ENCODE data around the gene RALGPS2.

RALGPS2 gene

DNA sequence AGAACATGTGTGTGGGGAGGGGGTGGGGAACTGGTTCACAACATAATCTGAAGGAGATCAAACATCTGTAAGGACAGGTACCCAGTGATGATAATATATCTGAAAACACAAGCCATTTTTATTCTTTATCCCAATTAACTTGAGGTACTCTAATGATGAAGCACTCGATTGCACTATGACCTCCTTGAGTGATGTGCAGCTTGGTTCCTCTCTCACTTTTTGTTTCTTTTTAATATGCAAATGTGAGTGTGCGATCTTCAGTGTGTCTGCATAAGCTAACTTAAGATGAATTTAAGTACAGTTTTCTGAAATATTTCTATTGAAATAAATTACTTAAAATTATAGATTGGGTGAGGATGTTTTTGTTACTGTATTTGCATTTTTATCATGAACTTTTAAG, 196.5 kb downstream of the RALGPS2 start:
- no peak for DNase-seq (ENCODE audit: low read depth)

GRCh38 chr1:178923512-178923911, 198.5 kb downstream of the RALGPS2 start:
- DNase-seq (ENCODE audit: low read depth), result no peak

DNA sequence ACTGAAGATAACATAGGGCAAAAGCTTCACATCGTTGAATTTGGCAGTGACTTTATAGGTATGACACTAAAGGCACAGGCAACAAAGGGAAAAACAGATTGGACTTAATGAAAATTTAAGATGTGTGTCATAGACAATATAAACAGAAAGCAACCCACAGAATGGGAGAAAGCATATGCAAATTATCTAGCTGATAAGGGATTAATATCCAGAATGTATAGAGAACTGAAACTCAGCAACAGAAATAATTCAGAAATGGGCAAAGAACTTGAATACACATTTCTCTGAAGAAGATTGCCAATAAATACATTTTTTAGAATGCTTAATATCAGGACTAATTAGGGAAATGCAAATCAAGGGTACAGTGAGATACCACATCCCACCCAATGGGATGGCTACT, 201.0 kb downstream of the RALGPS2 start:
- DNase-seq (ENCODE audit: low read depth), result no peak

DNA sequence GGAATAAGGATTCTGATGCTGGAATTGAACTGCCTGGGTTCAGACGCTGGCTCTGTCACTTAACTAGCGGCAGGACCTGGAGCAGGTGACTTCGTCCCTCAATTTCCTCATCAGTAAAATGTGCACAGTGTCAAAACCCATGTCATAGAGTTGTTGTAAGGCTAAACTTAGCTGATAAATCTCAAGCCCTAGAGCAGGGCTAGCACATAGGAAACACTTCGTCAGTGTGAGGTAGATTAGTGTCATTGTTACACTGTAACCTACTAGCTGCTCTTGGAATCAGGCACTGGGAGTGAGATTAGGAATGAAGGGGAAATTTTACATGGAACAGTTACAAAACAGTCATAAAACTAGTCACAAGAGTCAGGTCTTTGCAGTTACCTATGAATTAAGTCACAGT, 202.0 kb downstream of the RALGPS2 start:
- no peak for DNase-seq (ENCODE audit: low read depth)

GRCh38 chr1:178928041-178928440, 203.0 kb downstream of the RALGPS2 start:
- DNase-seq (ENCODE audit: low read depth), result no peak

GRCh38 chr1:178928976-178929375, 203.9 kb downstream of the RALGPS2 start:
- DNase-seq (ENCODE audit: low read depth), result no peak

GRCh38 chr1:178931858-178932551, 207.0 kb downstream of the RALGPS2 start:
- no peak for DNase-seq (ENCODE audit: low read depth)

- no peak for DNase-seq (ENCODE audit: low read depth)
Observed at GRCh38 chr1:178932552-178932906, 207.5 kb downstream of the RALGPS2 start.

- no peak for DNase-seq (ENCODE audit: low read depth)
Observed at GRCh38 chr1:178933105-178933561, 208.1 kb downstream of the RALGPS2 start.

DNA sequence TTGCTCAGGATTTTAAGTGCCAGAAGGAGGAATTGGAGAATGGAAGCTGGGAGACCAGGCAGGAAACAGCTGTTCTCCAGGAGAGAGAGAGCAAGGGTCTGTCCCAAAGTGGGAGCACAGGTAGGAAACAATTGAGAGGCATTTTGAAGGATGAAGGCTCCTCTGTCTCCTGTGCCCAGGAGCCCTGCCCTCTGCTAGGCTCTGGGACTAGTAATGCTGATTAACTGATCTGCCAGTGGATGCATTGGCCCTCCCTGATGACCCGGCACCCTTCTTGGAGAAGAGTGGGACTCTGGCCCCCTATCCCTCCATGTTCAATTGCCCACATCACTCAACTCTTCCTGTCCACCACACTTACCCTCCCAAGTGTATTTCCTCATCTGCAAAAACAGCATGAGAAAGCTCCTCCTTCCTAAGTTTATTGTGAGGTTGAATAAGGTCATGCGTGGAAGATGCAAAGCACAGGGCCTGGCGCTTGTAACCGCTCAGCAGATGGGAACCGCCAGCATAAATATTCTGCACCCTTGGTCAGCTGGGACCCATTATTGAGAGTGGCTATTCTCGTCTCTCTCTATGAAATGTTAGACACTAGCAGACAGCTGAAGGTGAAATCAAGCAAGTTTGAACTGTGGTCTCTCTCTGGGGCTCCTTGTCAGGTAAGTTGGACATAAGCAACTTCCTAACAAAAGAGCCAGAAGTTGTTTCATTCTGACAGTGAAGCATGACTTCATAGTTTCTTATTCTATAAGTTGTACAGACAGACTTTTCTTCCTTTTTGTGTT, 208.9 kb downstream of the RALGPS2 start:
- DNase-seq (ENCODE audit: low read depth), result no peak

DNA sequence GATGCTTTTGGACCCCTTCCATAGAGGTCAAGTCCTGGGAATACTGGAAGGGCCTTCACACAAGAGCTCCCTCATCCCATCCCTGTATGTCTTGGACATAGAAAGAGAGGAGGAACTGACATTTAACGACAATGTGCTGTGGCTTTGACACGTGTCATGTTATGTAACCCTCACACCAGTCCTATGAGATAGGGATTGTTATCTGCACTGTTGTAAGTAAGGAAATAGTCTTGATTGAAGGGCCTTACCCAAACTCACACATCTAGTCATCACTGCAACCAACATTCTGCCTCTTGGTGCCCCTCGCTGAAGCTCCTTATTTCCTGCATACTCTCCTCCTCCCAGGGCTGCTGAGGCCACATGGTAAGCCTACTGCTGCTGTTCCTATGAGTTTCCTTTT, 209.5 kb downstream of the RALGPS2 start:
- no peak for DNase-seq (ENCODE audit: low read depth)

- DNase-seq (ENCODE audit: low read depth), result no peak
Observed at GRCh38 chr1:178935610-178936009, 210.6 kb downstream of the RALGPS2 start.

GRCh38 chr1:178937695-178938094, 212.7 kb downstream of the RALGPS2 start:
- DNase-seq (ENCODE audit: low read depth), result no peak

DNA sequence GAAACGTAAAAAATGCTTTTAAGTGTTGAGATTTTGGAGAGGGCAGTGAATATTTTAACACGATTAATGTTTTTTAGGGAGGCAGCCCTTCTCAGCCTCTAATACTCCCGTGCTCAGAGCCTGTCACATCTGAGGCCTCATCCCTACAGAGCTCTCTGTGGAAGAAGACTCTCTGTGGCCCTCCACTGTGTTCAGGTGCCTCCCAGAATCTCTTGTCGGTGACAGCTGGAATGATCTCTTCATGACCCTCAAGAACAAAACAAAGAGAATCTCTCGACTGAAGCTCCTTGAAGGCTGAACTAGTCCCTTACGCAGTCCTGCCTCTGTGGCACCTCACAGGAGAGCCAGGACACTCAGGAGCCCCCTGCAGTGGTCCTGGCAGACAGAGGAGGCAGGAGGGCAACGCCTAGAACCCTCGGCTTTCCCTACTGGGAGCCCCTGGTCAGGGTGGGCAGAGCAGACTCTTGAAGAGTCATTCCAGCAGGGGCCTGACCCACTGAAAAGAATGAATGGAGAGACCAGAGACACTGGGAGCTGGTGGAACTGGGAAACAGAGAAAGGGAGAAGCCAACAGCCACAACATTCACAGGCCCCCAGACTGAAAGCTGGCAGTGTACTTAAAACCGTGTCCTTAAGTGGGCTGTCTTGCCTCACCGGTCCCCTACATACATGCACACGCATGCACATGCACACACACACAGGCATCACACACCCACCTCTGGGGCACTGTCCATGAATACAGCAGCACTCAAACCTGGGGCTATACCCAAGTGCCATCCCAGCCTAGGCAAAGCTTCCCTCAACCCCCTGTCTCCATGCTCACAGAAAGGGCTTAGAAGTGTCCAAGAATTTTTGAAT, 213.3 kb downstream of the RALGPS2 start:
- DNase-seq (ENCODE audit: low read depth), result no peak

- no peak for DNase-seq (ENCODE audit: low read depth)
Observed at GRCh38 chr1:178938959-178939317, 213.9 kb downstream of the RALGPS2 start.

DNA sequence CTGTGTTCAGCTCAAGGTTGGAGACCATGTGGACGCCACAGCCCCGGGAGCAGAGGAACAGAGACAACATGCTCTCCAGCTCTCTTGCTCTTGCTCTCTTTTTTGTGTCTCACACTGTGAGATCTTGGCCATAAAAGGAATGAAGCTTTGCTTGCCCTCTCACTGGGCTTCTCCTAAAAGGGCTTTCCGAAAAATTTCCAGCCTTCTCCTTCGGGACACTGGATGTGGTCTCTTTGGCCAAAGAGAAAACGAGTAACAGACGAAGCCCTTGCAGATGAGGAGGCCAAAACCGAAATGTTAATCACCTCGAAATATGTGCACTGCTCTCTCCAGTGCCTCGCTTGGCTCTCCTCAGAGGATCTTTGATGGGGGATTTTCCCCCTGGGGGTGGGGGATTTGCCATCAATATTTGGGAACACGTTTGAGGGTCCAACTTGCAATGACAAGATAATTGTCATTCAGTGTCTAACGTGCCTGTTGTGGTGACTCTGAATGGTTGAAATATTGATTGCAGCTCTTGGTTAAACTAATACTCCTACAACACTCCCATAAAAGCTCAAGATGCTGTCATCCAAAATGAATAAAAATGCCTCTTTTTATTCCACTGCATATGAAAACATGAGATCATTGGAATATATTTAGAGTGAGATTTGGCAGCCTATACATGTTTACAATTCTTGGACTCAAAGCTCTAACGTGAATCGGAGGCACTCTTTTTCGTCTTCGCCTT, 214.5 kb downstream of the RALGPS2 start:
- DNase-seq (ENCODE audit: low read depth), result no peak

DNA sequence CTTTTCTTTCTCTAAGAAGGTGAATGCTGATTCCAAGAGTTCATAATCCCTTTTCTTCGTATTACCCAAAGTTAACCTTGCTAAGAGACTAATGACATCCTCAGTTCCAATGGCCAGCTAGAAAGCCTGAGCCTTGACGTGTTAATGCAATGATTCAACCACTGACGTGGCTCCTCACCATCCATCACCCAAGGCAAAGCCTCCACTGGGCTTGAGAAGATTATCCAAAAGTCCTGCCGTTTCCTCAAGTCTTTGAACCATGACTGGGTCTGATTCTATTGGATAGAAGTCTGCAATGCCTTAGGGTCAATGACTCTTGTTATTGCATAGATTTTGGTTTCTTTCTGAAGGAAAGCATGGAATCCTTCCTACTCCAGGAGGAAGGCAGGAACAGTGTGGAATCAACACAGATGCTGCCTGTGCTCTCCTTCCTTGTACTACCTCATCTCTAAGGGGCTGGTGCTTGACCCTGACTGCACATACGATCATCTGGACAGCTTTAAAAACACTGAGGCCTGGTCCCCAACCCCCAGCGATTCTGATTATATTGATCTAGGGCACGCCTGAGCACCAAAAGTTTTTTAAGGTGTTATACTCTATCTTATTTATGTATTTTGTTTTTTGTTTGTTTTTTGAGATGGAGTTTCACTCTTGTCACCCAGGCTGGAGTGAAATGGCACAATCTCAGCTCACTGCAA, 215.2 kb downstream of the RALGPS2 start:
- DNase-seq (ENCODE audit: low read depth), result no peak

DNA sequence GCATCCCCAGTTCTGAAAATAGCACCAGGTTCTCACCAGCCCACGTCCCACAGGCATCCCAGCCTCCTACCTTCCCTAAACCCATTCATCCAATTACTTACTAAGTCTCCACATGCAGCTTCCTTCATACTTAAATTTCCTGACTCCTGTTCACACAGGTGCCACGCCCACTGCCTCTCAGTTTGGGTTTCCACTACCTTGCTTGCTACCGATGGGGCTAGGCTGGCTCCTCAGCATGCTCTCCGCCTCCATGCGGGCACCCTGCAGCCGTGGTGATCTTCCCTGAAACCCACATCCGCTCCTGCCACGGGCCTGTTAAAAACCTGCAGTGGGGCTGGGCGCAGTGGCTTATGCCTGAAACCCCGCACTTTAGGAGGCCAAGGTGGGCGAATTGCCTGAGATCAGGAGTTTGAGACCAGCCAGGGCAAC, 216.2 kb downstream of the RALGPS2 start:
- DNase-seq (ENCODE audit: low read depth), result no peak

DNA sequence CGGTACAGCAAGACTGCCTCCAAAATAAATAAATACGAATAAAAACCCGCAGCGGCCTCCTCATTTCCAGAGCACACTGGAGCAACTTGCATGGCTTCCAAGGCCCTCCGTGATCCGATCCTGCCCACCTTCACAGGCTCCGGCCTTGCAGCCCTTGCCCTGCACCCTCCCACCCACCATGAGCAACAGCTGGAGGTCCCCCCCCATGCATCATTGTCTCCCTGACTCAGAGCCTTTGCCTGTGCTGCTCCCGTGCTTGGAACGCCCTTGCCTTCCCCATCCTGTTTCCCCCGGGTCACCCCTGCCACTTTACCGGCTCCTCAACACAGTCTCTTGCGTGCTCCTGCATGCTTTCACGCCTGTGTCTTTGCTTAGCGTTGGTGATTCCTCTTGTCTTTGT, 216.8 kb downstream of the RALGPS2 start:
- DNase-seq (ENCODE audit: low read depth), result no peak

GRCh38 chr1:178942285-178943198, 217.5 kb downstream of the RALGPS2 start:
- no peak for DNase-seq (ENCODE audit: low read depth)

Data from activated T-cell treated with anti-CD3 and anti-CD28 coated beads for 48 hours (primary cell).